OCI-LY3 (cell line): ENCODE data around the gene G6PC3.

Source experiments
- H2AFZ ChIP-seq: fragments of 200-600, 300-600 bp; shearing (Covaris generic); 2 replicates; pipeline ENCODE4 v1.6.0; 2014; ENCODE audit warnings: antibody characterized with exemption, low read depth, low read length
- H3K27ac ChIP-seq: fragments of 200-600, 300-600 bp; sonication (generic); 2 replicates; pipeline ENCODE4 v1.5.1; 2014; ENCODE audit warnings: mild to moderate bottlenecking, low read length, moderate library complexity, mixed read lengths
- H3K27me3 ChIP-seq: fragments of 200-600, 300-600 bp; sonication (generic); 2 replicates; pipeline ENCODE4 v1.6.1; 2014; ENCODE audit warnings: low read depth, low read length, mixed read lengths
- H3K36me3 ChIP-seq: fragments of 200-600, 300-600 bp; sonication (generic); replicated peaks from 2 replicates; pipeline ENCODE3; 2014; ENCODE audit warnings: low read depth, low read length, mixed read lengths
- H3K4me1 ChIP-seq: fragments of 300-600, 200-600 bp; sonication (generic); 2 replicates; pipeline ENCODE4 v1.6.1; 2014; ENCODE audit warnings: low read length, mixed read lengths
- H3K4me2 ChIP-seq: fragments of 200-600, 300-600 bp; sonication (generic); 2 replicates; pipeline ENCODE4 v1.6.1; 2014; ENCODE audit warnings: low read length, mixed read lengths
- H3K4me3 ChIP-seq: fragments of 300-600, 200-600 bp; sonication (generic); 2 replicates; pipeline ENCODE4 v1.5.1; 2014; ENCODE audit warnings: antibody characterized with exemption, mild to moderate bottlenecking, low read length, moderate library complexity
- H3K79me2 ChIP-seq: fragments of 300-600, 200-600 bp; shearing (Covaris generic); 2 replicates; pipeline ENCODE4 v1.6.1; 2014; ENCODE audit warnings: mild to moderate bottlenecking, low read length, mixed read lengths
- H3K9ac ChIP-seq: fragments of 300-600, 200-600 bp; shearing (Covaris generic); 2 replicates; pipeline ENCODE4 v1.6.0; 2014; ENCODE audit warnings: mild to moderate bottlenecking, low read length, moderate library complexity
- H3K9me3 ChIP-seq: fragments of 200-600, 300-600 bp; shearing (Covaris generic); 2 replicates; pipeline ENCODE4 v1.6.1; 2014; ENCODE audit warnings: low read length, mixed read lengths; ENCODE audit not compliant: insufficient read depth
- H4K20me1 ChIP-seq: fragments of 200-600, 300-600 bp; sonication (generic); 2 replicates; pipeline ENCODE4 v1.6.1; 2016; ENCODE audit warnings: low read length, mixed read lengths; ENCODE audit not compliant: insufficient read depth
- EZH2phosphoT487 ChIP-seq: fragments of 200-600 bp; shearing (Covaris generic); IDR thresholded peaks from 2 replicates; pipeline ENCODE4 v1.6.1; 2018; ENCODE audit warnings: antibody characterized with exemption, mixed run types, low read depth
- TF ChIP-seq, protein P1 (sequence below): fragments of 200-600, 300-600 bp; sonication (generic); IDR thresholded peaks from 2 replicates; pipeline ENCODE4 v1.5.1; 2014; ENCODE audit warnings: antibody characterized with exemption, low read length, low read depth

G6PC3 gene

DNA sequence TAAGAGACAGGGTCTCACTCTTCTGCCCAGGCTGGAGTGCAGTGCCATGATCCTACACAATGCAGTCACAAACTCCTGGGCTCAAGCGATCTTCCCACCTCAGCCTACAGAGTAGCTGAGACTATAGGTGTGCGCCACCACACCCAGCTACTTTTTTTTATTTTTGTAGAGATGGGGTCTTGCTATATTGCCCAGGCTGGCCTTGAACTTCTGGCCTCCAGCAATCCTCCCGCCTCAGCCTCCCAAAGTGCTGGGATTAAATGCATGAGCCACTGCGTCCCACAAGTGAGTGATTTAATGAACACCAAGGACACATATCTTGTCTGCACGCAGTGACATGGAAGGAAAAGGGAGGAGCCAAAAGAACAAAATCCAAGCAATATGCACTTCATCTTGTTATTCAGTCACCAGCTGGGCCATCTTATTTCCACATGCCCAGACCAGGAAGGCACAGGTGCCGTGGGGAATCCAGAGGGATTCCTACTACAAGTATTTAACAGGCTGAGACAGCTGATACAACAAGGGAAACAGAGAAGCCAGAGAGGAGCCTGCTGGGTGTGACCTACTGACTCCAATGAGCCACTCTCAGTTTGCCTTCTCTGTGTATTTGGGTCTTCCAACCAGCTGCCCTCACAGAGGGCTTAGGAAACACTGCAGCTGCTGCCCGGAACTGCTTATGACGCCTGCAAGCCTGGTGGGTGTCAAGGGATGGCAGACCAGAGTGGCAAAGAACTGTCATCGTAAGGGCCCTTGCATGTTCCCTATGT lies 21.1 kb upstream of the G6PC3 start:
- TF ChIP-seq, protein P1, sequence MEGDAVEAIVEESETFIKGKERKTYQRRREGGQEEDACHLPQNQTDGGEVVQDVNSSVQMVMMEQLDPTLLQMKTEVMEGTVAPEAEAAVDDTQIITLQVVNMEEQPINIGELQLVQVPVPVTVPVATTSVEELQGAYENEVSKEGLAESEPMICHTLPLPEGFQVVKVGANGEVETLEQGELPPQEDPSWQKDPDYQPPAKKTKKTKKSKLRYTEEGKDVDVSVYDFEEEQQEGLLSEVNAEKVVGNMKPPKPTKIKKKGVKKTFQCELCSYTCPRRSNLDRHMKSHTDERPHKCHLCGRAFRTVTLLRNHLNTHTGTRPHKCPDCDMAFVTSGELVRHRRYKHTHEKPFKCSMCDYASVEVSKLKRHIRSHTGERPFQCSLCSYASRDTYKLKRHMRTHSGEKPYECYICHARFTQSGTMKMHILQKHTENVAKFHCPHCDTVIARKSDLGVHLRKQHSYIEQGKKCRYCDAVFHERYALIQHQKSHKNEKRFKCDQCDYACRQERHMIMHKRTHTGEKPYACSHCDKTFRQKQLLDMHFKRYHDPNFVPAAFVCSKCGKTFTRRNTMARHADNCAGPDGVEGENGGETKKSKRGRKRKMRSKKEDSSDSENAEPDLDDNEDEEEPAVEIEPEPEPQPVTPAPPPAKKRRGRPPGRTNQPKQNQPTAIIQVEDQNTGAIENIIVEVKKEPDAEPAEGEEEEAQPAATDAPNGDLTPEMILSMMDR = no peak
- Histone ChIP-seq H3K4me1 (no peaks in the 10 kb centered on the region), H3K9me3 (no peaks in the 10 kb centered on the region), H3K79me2 (peaks cover 82% of the 10 kb centered on the region), H3K4me3 (no peak overlapping the region), H3K4me2 (no peak overlapping the region), H3K27ac (no peak overlapping the region), H3K9ac (no peak overlapping the region), H4K20me1 (peaks cover 11% of the 10 kb centered on the region; the same call in 1 of the 2 replicates), H3K27me3 (no peaks in the 10 kb centered on the region), H2AFZ (no peak overlapping the region), H3K36me3 (peaks cover 49% of the 10 kb centered on the region)

DNA sequence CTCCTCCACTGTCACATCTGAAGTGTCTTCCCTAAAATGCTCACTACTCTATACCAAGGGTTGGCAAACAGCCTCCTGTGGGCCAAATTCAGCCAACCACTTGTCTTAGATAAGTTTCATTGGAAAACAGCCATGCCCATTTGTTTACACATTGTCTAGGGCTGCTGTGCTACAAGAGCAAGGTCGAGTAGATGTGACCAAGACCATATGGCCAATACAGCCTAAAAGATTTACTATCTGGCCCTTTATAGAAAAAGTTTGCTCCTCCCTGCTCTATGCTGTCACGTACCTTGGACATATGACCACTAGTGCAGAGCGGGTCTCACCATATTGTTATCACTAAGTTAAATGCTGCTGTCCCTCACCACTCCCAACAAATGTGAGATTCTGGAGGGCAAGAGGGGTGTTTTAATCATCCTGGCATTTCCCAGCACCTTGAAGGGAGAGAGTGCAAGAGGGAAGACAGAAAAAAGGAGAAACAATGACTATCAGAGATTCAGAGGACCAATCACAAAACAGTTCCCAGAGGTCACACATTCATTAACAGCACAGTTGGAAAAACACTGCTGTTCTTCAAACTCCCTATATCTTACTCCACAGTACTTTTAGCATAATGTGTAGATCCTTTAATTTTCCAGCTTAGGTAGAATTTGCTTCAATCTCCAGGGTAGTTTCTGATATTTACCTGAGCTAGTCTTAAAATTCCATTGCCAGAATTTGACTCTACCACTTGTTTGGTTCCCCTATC lies 17.2 kb upstream of the G6PC3 start:
- H3K4me1 ChIP-seq = no peaks in the 10 kb centered on the region
- H3K4me3 ChIP-seq = no peak overlapping the region
- H3K9ac ChIP-seq = no peak overlapping the region
- no peak overlapping the region for H3K4me2 ChIP-seq
- no peak overlapping the region for H3K27ac ChIP-seq
- H3K9me3 ChIP-seq = no peaks in the 10 kb centered on the region
- H2AFZ ChIP-seq = no peak overlapping the region
- peaks cover 82% of the 10 kb centered on the region for H3K79me2 ChIP-seq
- TF ChIP-seq, protein P1 = no peak
- TF ChIP-seq EZH2phosphoT487 = no peak
- peaks cover 47% of the 10 kb centered on the region for H3K36me3 ChIP-seq
- H3K27me3 ChIP-seq = no peaks in the 10 kb centered on the region
- H4K20me1 ChIP-seq = peaks cover 11% of the 10 kb centered on the region; the same call in 1 of the 2 replicates

DNA sequence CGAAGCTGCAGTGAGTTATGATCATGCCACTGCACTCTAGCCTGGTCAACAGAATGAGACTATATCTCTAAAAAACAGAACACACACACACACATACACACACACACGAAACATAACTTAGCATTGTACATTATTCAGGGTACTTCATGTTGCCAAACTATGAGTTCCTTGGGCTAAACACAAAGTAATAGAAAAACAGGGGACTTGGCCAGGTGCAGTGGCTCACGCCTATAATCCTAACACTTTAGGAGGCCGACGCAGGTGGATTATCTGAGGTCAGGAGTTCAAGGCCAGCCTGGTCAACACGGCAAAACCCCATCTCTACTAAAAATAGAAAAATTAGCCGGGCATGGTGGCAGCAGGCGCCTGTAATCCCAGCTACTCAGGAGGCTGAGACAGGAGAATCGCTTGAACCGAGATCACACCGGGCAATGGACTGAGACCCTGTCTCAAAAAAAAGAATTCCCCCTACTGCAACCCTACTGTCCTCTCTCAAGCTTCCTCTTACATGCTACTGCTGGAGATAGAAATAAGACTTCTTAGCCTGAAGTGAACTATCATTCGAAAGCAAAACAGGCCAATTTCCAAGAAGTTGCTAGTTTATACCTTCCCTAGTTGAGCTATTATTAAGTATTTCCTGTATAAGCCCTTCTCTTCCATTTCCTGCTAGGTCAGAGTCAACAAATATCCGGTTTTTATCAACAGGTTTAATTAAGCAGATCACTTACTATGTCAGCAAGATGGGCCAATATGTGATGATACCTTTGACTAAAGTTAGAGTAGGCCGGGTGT lies 11.2 kb upstream of the G6PC3 start:
- H3K9ac ChIP-seq = no peak overlapping the region
- peaks cover 89% of the 10 kb centered on the region for H3K79me2 ChIP-seq
- H3K27me3 ChIP-seq = no peaks in the 10 kb centered on the region
- no peak overlapping the region for H3K4me3 ChIP-seq
- no peak overlapping the region for H3K4me2 ChIP-seq
- no peaks in the 10 kb centered on the region for H3K9me3 ChIP-seq
- H3K27ac ChIP-seq = no peak overlapping the region
- TF ChIP-seq, protein P1 = no peak
- TF ChIP-seq EZH2phosphoT487 = no peak
- H3K4me1 ChIP-seq = 0 out of 2 replicates have a peak, but pooled peaks cover 4% of the 10 kb centered on the region
- H3K36me3 ChIP-seq = peaks cover 49% of the 10 kb centered on the region
- no peak overlapping the region for H2AFZ ChIP-seq
- H4K20me1 ChIP-seq = 0 out of 2 replicates have a peak, but pooled peaks cover 3% of the 10 kb centered on the region
